ENCODE data around the gene TAF13.

The TAF13 gene

GRCh38 chr1:109075531-109076490, at the start of gene TAF13:
Gene TAF13, minus strand, starts transcription at chr1:109076003. Its CDS starts 56 bp downstream, at chr1:109075947.
- peak; percentile 93 for DNase-seq

GRCh38 chr1:109120356-109120755, 44.6 kb upstream of the TAF13 start:
- DNase-seq = no peak

- DNase-seq = no peak
These were observed 42.3 kb upstream of the TAF13 start for GRCh38 chr1:109118089-109118488.

- DNase-seq = no peak
These were observed 40.5 kb upstream of the TAF13 start for GRCh38 chr1:109116286-109116685.

GRCh38 chr1:109115685-109116084, 39.9 kb upstream of the TAF13 start:
- DNase-seq = no peak

GRCh38 chr1:109114342-109114674, 38.5 kb upstream of the TAF13 start:
- DNase-seq = no peak

- DNase-seq = no peak
These were observed 38.0 kb upstream of the TAF13 start, which contains the start of gene ELAPOR1 for GRCh38 chr1:109113590-109114341. Gene ELAPOR1, plus strand, starts transcription at chr1:109114115. Its CDS starts 69 bp downstream, at chr1:109114184.

- DNase-seq = peak; percentile 86
These were observed 37.0 kb upstream of the TAF13 start for GRCh38 chr1:109112652-109113285.

- DNase-seq = peak; percentile 45
These were observed 36.4 kb upstream of the TAF13 start for GRCh38 chr1:109112056-109112651.

GRCh38 chr1:109111386-109112055, 35.7 kb upstream of the TAF13 start:
- no peak for DNase-seq

GRCh38 chr1:109109906-109110305, 34.1 kb upstream of the TAF13 start:
- no peak for DNase-seq

GRCh38 chr1:109107785-109108184, 32.0 kb upstream of the TAF13 start:
- DNase-seq = no peak

GRCh38 chr1:109105881-109106280, 30.1 kb upstream of the TAF13 start:
- DNase-seq = no peak

- no peak for DNase-seq
These were observed 28.8 kb upstream of the TAF13 start for GRCh38 chr1:109104364-109105151.

GRCh38 chr1:109099938-109100773, 24.4 kb upstream of the TAF13 start:
- peak; percentile 97 for DNase-seq

- no peak for DNase-seq
These were observed 20.3 kb upstream of the TAF13 start for GRCh38 chr1:109096120-109096519.

GRCh38 chr1:109095631-109096030, 19.8 kb upstream of the TAF13 start:
- DNase-seq = no peak

GRCh38 chr1:109094871-109095270, 19.1 kb upstream of the TAF13 start:
- DNase-seq = no peak

GRCh38 chr1:109094377-109094803, 18.6 kb upstream of the TAF13 start:
- DNase-seq = no peak

GRCh38 chr1:109091839-109092193, 16.0 kb upstream of the TAF13 start:
- DNase-seq = no peak

All from NCI-H1694 treated with DMSO at 0.1 percent for 48 hours (cell line).